ENCODE data around the gene MTRR. TPM values are rescaled to one million over a fixed set of nuclear protein-coding genes. Genes with fewer than 3 reads are reported as not detected.

Gene MTRR
- total RNA-seq, 1 experiment from 2014 or later: 57.8 TPM

DNA sequence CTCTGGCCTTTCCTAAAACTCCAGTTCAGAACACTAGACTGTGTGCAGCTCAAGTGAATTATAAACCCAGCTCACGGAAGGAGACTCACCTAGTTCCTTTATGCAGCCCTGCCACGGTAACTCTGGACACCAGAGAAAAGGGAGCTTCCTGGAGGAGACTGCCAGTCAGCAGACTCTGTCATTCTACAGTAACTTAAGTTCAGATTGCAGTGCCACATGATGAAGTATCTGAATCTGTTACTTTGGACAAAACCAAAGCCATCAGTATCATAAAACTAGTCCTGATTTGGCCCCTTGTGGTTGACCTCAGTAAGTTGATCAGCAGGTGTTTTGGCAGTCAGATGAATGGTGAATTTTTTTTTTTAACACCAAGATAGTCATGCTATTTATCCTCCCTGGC is 2.7 kb downstream of the MTRR start:
- no TSS peak for BruUV-seq (replicated peaks)
- no peaks in the 10 kb centered on the region for H3K9me3 ChIP-seq (ENCODE audit: control insufficient read depth, insufficient read depth, low read depth, low read length)
- no peak overlapping the region for H3K4me3 ChIP-seq (ENCODE audit: low read depth in 2 of 2, low read length in 2 of 2)
- ChIA-PET CTCF (no interaction called here), POLR2A (no interaction called here)
- ATAC-seq (no peak), DNase-seq (ENCODE audit: low read depth, low spot score) (no peak)
- no peak overlapping the region for H3K27ac ChIP-seq (ENCODE audit: low read length)
- H3K36me3 ChIP-seq (ENCODE audit: control insufficient read depth, insufficient read depth, low read length): peaks cover 26% of the 10 kb centered on the region
- in situ Hi-C loops (cut with HindIII; ENCODE audit: low pct_unique_long_range_greater_than_20kb, low sequenced_read_pairs) (no loop called here), intact Hi-C loops (cut with micrococcal nuclease; ENCODE audit: unreplicated experiment) (no loop called here)
- H3K27me3 ChIP-seq (ENCODE audit: control insufficient read depth, insufficient read depth, low read length): no peaks in the 10 kb centered on the region
- peaks cover 20% of the 10 kb centered on the region for H3K4me1 ChIP-seq (ENCODE audit: control insufficient read depth, insufficient read depth, low read length)
- TF ChIP-seq REST (IDR thresholded peaks at IDR 0.05; ENCODE audit: insufficient read depth in 1 of 2, low read depth in 2 of 2, low read length in 1 of 2): no peak
- TF ChIP-seq POLR2AphosphoS5 (IDR thresholded peaks at IDR 0.05; ENCODE audit: low read depth, low read length): no peak
- TF ChIP-seq, protein P1, sequence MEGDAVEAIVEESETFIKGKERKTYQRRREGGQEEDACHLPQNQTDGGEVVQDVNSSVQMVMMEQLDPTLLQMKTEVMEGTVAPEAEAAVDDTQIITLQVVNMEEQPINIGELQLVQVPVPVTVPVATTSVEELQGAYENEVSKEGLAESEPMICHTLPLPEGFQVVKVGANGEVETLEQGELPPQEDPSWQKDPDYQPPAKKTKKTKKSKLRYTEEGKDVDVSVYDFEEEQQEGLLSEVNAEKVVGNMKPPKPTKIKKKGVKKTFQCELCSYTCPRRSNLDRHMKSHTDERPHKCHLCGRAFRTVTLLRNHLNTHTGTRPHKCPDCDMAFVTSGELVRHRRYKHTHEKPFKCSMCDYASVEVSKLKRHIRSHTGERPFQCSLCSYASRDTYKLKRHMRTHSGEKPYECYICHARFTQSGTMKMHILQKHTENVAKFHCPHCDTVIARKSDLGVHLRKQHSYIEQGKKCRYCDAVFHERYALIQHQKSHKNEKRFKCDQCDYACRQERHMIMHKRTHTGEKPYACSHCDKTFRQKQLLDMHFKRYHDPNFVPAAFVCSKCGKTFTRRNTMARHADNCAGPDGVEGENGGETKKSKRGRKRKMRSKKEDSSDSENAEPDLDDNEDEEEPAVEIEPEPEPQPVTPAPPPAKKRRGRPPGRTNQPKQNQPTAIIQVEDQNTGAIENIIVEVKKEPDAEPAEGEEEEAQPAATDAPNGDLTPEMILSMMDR (IDR thresholded peaks at IDR 0.05): no peak
- TF ChIP-seq TCF7L2 (IDR thresholded peaks at IDR 0.05; ENCODE audit: low read depth, low read length): no peak
- no peak for TF ChIP-seq SIN3A (IDR thresholded peaks at IDR 0.05; ENCODE audit: borderline replicate concordance, insufficient read depth, low read depth, low read length)

GRCh38 chr5:7872517-7873130 is 3.7 kb downstream of the MTRR start:
- in situ Hi-C loops (cut with HindIII; ENCODE audit: low pct_unique_long_range_greater_than_20kb, low sequenced_read_pairs) (no loop called here), intact Hi-C loops (cut with micrococcal nuclease; ENCODE audit: unreplicated experiment) (no loop called here)
- no peak for DNase-seq (ENCODE audit: low read depth, low spot score)
- Histone ChIP-seq H3K27me3 (ENCODE audit: control insufficient read depth, insufficient read depth, low read length) (no peaks in the 10 kb centered on the region), H3K9me3 (ENCODE audit: control insufficient read depth, insufficient read depth, low read depth, low read length) (no peaks in the 10 kb centered on the region), H3K4me1 (ENCODE audit: control insufficient read depth, insufficient read depth, low read length) (peaks cover 18% of the 10 kb centered on the region), H3K36me3 (ENCODE audit: control insufficient read depth, insufficient read depth, low read length) (peaks cover 34% of the 10 kb centered on the region), H3K4me3 (ENCODE audit: low read depth in 2 of 2, low read length in 2 of 2) (no peak overlapping the region), H3K27ac (ENCODE audit: low read length) (no peak overlapping the region; the same call in 1 of the 2 replicates)
- TF ChIP-seq SIN3A (IDR thresholded peaks at IDR 0.05; ENCODE audit: borderline replicate concordance, insufficient read depth, low read depth, low read length) (no peak), POLR2AphosphoS5 (IDR thresholded peaks at IDR 0.05; ENCODE audit: low read depth, low read length) (no peak), REST (IDR thresholded peaks at IDR 0.05; ENCODE audit: insufficient read depth in 1 of 2, low read depth in 2 of 2, low read length in 1 of 2) (no peak), TCF7L2 (IDR thresholded peaks at IDR 0.05; ENCODE audit: low read depth, low read length) (no peak)
- TF ChIP-seq, protein P1 (IDR thresholded peaks at IDR 0.05): no peak
- no peak for ATAC-seq
- POLR2A ChIA-PET: no interaction called here
- BruUV-seq (replicated peaks): no TSS peak
- CTCF ChIA-PET: no interaction called here
